Measurements from ENCODE around the gene GID8.

GID8 gene

DNA sequence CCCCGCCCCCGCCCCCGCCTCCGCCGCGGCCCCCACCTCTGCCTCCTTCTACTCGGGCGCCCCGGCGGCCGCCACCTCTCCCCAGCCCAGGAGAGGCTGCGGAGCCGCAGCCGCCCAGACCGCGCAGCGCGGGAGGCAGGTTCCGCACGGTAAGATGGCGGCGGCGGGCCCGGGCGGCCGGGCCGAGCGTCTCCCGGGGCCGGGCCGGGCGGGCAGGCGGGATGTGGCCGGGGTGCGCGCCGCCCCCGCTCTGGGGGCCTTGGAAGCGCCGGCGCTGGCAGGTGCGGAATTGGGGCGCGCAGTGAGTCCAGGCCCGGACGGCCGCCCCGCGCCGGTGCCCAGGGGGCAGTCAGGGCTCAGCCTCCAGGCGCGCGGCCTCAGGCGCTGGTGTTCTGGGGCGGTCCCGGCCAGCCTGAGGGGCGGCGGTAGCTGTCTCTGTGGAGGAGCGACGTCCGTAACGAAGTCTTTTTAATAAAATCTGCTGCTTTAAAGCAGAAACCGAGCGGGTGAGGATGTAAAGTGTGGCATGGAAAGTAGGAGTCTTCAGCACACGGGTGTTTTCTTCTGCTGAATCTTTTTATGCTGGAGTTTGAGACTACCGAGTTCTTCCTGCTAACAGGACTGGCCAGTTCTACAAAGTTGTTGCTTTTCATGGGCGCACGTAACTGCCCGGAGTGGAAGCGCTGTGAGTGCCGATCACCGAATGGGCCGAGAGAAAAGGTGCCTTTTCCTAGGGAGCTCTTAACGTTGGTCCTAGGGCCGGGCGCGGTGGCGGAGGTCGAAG lies at the start of gene GID8:
Gene GID8 (plus strand): TSS at position 43 of the 784 bp plus-strand sequence. CDS start 3,356 bp downstream, outside the sequence.
- Mint-ChIP-seq H3K27ac (peak within 1 kb of the TSS; percentile 96), H3K27me3 (ENCODE audit: low read depth) (no peaks in the 10 kb centered on the region), H3K4me1 (ENCODE audit: low read depth) (peaks cover 16% of the 10 kb centered on the region), H3K9me3 (no peaks in the 10 kb centered on the region), H3K36me3 (ENCODE audit: low read depth) (peaks cover 23% of the 10 kb centered on the region), H3K4me3 (peak within 1 kb of the TSS; percentile 95)
- DNase-seq (ENCODE audit: low spot score) = no peak

DNA sequence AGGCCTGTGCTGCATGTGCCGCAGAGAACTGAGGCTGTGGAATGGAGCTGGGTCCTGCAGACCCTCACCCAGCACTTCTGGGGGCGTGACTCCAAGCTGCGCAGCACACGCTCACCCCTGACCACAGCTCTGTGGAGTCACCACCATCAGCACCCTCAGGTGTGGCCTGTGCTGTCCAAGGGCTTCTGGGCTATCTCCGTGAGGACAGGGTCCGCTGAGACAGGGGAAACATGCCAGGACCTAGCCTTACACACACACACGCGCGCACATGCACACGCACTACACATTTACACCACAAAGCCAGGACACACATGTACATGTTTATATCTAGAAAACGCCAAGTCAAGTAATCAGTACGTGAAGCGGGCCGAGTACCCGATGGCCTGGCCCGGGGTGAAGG lies 49.5 kb upstream of the GID8 start:
- H3K27ac Mint-ChIP-seq = no peak overlapping the region

GRCh38 chr20:62888910-62889309 lies 49.0 kb upstream of the GID8 start:
- Mint-ChIP-seq H3K4me1 (ENCODE audit: low read depth) (peaks cover 23% of the 10 kb centered on the region), H3K27me3 (ENCODE audit: low read depth) (no peaks in the 10 kb centered on the region), H3K36me3 (ENCODE audit: low read depth) (peaks cover 58% of the 10 kb centered on the region)

More for the DNA sequence above, 49.5 kb upstream of the GID8 start:
- H3K36me3 Mint-ChIP-seq (ENCODE audit: low read depth) = peaks cover 53% of the 10 kb centered on the region
- H3K4me3 Mint-ChIP-seq = no peak overlapping the region
- H3K9me3 Mint-ChIP-seq = no peaks in the 10 kb centered on the region
- peaks cover 23% of the 10 kb centered on the region for H3K4me1 Mint-ChIP-seq (ENCODE audit: low read depth)
- no peaks in the 10 kb centered on the region for H3K27me3 Mint-ChIP-seq (ENCODE audit: low read depth)
- no peak for DNase-seq (ENCODE audit: low spot score)

DNA sequence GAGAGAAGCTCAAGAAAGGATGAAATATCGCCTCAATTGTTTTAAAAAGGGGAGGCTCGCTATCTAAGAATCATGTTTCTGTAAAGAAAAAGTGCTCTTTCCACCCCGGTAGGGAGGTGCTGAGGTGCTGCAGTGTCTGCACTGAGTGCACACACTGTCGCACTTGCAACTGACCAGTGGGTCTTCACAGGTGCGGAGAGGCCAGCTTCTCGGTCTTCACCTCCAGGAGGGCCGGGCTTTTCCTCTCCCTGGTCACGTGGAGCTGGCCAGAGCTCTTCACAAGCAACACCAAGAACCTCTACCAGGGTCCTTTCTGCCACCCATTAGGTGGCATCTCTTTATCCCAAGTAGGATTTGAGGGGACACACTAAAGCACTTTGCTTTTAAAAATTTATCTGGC lies 48.5 kb upstream of the GID8 start:
- H3K36me3 Mint-ChIP-seq (ENCODE audit: low read depth) = peaks cover 63% of the 10 kb centered on the region

More at GRCh38 chr20:62888910-62889309, 49.0 kb upstream of the GID8 start:
- no peak for DNase-seq (ENCODE audit: low spot score)
- Mint-ChIP-seq H3K27ac (no peak overlapping the region), H3K4me3 (no peak overlapping the region), H3K9me3 (no peaks in the 10 kb centered on the region)

GRCh38 chr20:62889871-62890270 lies 48.1 kb upstream of the GID8 start:
- H3K36me3 Mint-ChIP-seq (ENCODE audit: low read depth) = peaks cover 68% of the 10 kb centered on the region
- no peak overlapping the region for H3K27ac Mint-ChIP-seq

More for the DNA sequence above, 48.5 kb upstream of the GID8 start:
- no peaks in the 10 kb centered on the region for H3K27me3 Mint-ChIP-seq (ENCODE audit: low read depth)
- H3K27ac Mint-ChIP-seq = no peak overlapping the region
- H3K4me3 Mint-ChIP-seq = no peak overlapping the region
- no peaks in the 10 kb centered on the region for H3K9me3 Mint-ChIP-seq
- H3K4me1 Mint-ChIP-seq (ENCODE audit: low read depth) = peaks cover 23% of the 10 kb centered on the region
- DNase-seq (ENCODE audit: low spot score) = no peak

DNA sequence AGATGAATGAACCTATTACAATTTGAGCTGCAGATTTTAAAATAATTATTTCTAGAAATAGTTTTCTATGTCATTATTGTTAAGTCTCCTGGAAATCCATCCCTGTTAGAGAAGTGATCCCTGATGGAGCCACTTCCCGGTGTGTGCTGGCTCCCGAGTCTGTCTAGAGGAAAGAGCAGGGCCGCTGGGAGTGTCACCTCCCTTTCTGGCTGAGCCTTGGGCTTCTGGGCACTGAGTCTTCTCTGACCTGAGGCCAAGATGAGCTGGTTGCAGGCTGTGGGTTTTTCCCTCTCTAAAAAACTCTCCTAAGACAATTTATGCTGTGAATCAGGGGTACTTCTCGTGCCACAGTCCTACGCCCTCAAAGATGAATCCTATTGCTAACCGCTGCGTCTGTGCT lies 47.5 kb upstream of the GID8 start:
- H3K27ac Mint-ChIP-seq = no peak overlapping the region
- peaks cover 23% of the 10 kb centered on the region for H3K4me1 Mint-ChIP-seq (ENCODE audit: low read depth)
- H3K36me3 Mint-ChIP-seq (ENCODE audit: low read depth) = peaks cover 73% of the 10 kb centered on the region
- H3K9me3 Mint-ChIP-seq = no peaks in the 10 kb centered on the region
- no peak overlapping the region for H3K4me3 Mint-ChIP-seq
- no peaks in the 10 kb centered on the region for H3K27me3 Mint-ChIP-seq (ENCODE audit: low read depth)
- no peak for DNase-seq (ENCODE audit: low spot score)

More at GRCh38 chr20:62889871-62890270, 48.1 kb upstream of the GID8 start:
- no peaks in the 10 kb centered on the region for H3K9me3 Mint-ChIP-seq
- H3K4me3 Mint-ChIP-seq = no peak overlapping the region
- H3K4me1 Mint-ChIP-seq (ENCODE audit: low read depth) = peaks cover 23% of the 10 kb centered on the region
- DNase-seq (ENCODE audit: low spot score) = no peak
- no peaks in the 10 kb centered on the region for H3K27me3 Mint-ChIP-seq (ENCODE audit: low read depth)

DNA sequence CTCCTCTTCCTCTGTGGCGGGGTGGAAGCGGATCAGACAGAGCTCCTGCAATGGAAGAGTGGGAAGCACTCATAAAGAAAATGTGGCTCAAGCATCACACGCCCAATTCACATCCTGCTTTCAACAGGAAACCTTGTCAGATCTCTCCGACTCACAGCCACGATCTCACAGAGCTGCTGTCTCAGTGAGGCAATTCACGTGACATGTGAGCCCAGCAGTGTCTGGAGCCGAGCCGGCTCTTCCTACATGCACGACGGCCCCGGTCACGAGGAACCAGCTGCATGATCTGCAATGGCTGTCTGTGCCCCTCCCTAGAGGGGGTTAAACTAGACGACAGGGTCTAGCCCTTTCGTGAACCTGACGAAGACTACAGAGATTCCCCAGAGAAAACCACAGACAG lies 46.8 kb upstream of the GID8 start:
- H3K4me3 Mint-ChIP-seq = no peak overlapping the region
- H3K36me3 Mint-ChIP-seq (ENCODE audit: low read depth) = peaks cover 75% of the 10 kb centered on the region
- H3K9me3 Mint-ChIP-seq = no peaks in the 10 kb centered on the region
- H3K4me1 Mint-ChIP-seq (ENCODE audit: low read depth) = peaks cover 23% of the 10 kb centered on the region
- H3K27ac Mint-ChIP-seq = peak overlapping the region; percentile 80
- H3K27me3 Mint-ChIP-seq (ENCODE audit: low read depth) = no peaks in the 10 kb centered on the region
- no peak for DNase-seq (ENCODE audit: low spot score)

- Mint-ChIP-seq H3K27me3 (ENCODE audit: low read depth) (no peaks in the 10 kb centered on the region), H3K36me3 (ENCODE audit: low read depth) (peaks cover 71% of the 10 kb centered on the region), H3K9me3 (no peaks in the 10 kb centered on the region), H3K4me3 (no peak overlapping the region), H3K27ac (peak overlapping the region; percentile 21), H3K4me1 (ENCODE audit: low read depth) (peaks cover 18% of the 10 kb centered on the region)
- DNase-seq (ENCODE audit: low spot score) = no peak
These were observed 45.3 kb upstream of the GID8 start for GRCh38 chr20:62892348-62893304.

GRCh38 chr20:62893700-62894099 lies 44.2 kb upstream of the GID8 start:
- Mint-ChIP-seq H3K4me1 (ENCODE audit: low read depth) (peaks cover 21% of the 10 kb centered on the region), H3K27ac (no peak overlapping the region), H3K4me3 (no peak overlapping the region), H3K9me3 (no peaks in the 10 kb centered on the region), H3K36me3 (ENCODE audit: low read depth) (peaks cover 74% of the 10 kb centered on the region), H3K27me3 (ENCODE audit: low read depth) (no peaks in the 10 kb centered on the region)
- DNase-seq (ENCODE audit: low spot score) = no peak

GRCh38 chr20:62894261-62894660 lies 43.7 kb upstream of the GID8 start:
- H3K9me3 Mint-ChIP-seq = no peaks in the 10 kb centered on the region
- peaks cover 77% of the 10 kb centered on the region for H3K36me3 Mint-ChIP-seq (ENCODE audit: low read depth)
- no peak overlapping the region for H3K27ac Mint-ChIP-seq
- DNase-seq (ENCODE audit: low spot score) = no peak
- H3K27me3 Mint-ChIP-seq (ENCODE audit: low read depth) = no peaks in the 10 kb centered on the region
- H3K4me1 Mint-ChIP-seq (ENCODE audit: low read depth) = peaks cover 26% of the 10 kb centered on the region
- no peak overlapping the region for H3K4me3 Mint-ChIP-seq

- no peak for DNase-seq (ENCODE audit: low spot score)
- peaks cover 70% of the 10 kb centered on the region for H3K36me3 Mint-ChIP-seq (ENCODE audit: low read depth)
- no peak overlapping the region for H3K4me3 Mint-ChIP-seq
- no peak overlapping the region for H3K27ac Mint-ChIP-seq
- H3K27me3 Mint-ChIP-seq (ENCODE audit: low read depth) = no peaks in the 10 kb centered on the region
- H3K4me1 Mint-ChIP-seq (ENCODE audit: low read depth) = peaks cover 37% of the 10 kb centered on the region
- H3K9me3 Mint-ChIP-seq = no peaks in the 10 kb centered on the region
These were observed 42.4 kb upstream of the GID8 start for GRCh38 chr20:62895539-62895938.

GRCh38 chr20:62896526-62896925 lies 41.4 kb upstream of the GID8 start:
- H3K36me3 Mint-ChIP-seq (ENCODE audit: low read depth) = peaks cover 68% of the 10 kb centered on the region
- peaks cover 31% of the 10 kb centered on the region for H3K4me1 Mint-ChIP-seq (ENCODE audit: low read depth)
- H3K27me3 Mint-ChIP-seq (ENCODE audit: low read depth) = no peaks in the 10 kb centered on the region

GRCh38 chr20:62897666-62898065 lies 40.3 kb upstream of the GID8 start:
- no peak overlapping the region for H3K27ac Mint-ChIP-seq
- H3K36me3 Mint-ChIP-seq (ENCODE audit: low read depth) = peaks cover 70% of the 10 kb centered on the region
- H3K9me3 Mint-ChIP-seq = no peaks in the 10 kb centered on the region
- no peak overlapping the region for H3K4me3 Mint-ChIP-seq
- no peaks in the 10 kb centered on the region for H3K27me3 Mint-ChIP-seq (ENCODE audit: low read depth)
- no peak for DNase-seq (ENCODE audit: low spot score)
- peaks cover 23% of the 10 kb centered on the region for H3K4me1 Mint-ChIP-seq (ENCODE audit: low read depth)

More at GRCh38 chr20:62896526-62896925, 41.4 kb upstream of the GID8 start:
- Mint-ChIP-seq H3K4me3 (no peak overlapping the region), H3K9me3 (no peaks in the 10 kb centered on the region), H3K27ac (no peak overlapping the region)
- DNase-seq (ENCODE audit: low spot score) = no peak

Measured in T-helper 2 cell treated with Interferon-gamma antibody and Interleukin-4, amounts not matched to agents 5 μg/mL and 100 μg/mL, for 36 hours (primary cell).